ENCODE measurements around the gene PPP4R4. TPM values are rescaled to one million over a fixed set of nuclear protein-coding genes. Genes with fewer than 3 reads are reported as not detected.
"Not testable (repeated sequence)": the region's sequence is repeated elsewhere in the genome, so short reads cannot be mapped to it uniquely, and the experiment has no call there.

PPP4R4 gene
- total RNA-seq, 1 donor: under 0.01 TPM

- no peak within 1 kb of the TSS for H3K27ac ChIP-seq (ENCODE audit: low read depth, low read length)
- H3K4me1 ChIP-seq (ENCODE audit: insufficient read depth, low read length): peaks cover 2% of the 10 kb centered on the region
- no peaks in the 10 kb centered on the region for H4K20me1 ChIP-seq (ENCODE audit: insufficient read depth, low read length)
- DNase-seq (ENCODE audit: insufficient read length, low spot score, missing footprints): no peak
- no peaks in the 10 kb centered on the region for H3K9me3 ChIP-seq (ENCODE audit: low read depth, low read length)
- H3K4me3 ChIP-seq (ENCODE audit: insufficient read depth, low read length): no peak within 1 kb of the TSS
- no peaks in the 10 kb centered on the region for H3K36me3 ChIP-seq (ENCODE audit: insufficient read depth, low read length)
- no peak within 1 kb of the TSS for H3K4me2 ChIP-seq (ENCODE audit: insufficient read depth, low read length)
- H3K79me2 ChIP-seq (ENCODE audit: insufficient read depth, low read length): no peaks in the 10 kb centered on the region
- peaks cover 3% of the 10 kb centered on the region for H3K27me3 ChIP-seq (ENCODE audit: insufficient read depth, low read length)
- no peak for TF ChIP-seq CTCF (IDR thresholded peaks at IDR 0.05; ENCODE audit: extremely low read depth, low read depth, low read length)
- no peak within 1 kb of the TSS for H2AFZ ChIP-seq (ENCODE audit: low read length)
These were observed 118.9 kb downstream of the PPP4R4 start, which contains the start of gene SERPINA10 for GRCh38 chr14:94292872-94293577. Gene SERPINA10, minus strand, starts transcription at chr14:94293268. Its CDS starts 2,675 bp downstream, at chr14:94290593.

DNA sequence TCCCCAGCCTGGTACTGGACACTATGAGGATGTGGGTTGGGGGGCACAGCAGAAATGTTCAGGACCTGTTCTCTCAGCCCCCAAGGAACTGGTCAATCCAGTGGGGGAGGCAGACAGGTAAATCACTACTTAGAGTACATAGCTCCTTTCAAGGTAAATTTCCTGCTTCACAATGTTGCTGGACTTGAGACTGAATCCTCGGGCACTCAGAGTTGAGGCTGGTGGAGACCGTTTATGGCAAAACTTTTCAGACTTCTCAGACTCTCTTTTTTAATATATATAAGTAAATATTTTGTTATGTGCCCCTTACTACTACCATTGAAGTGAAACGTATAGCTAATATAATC is 119.4 kb downstream of the PPP4R4 start:
- Histone ChIP-seq H3K79me2 (ENCODE audit: insufficient read depth, low read length) (no peaks in the 10 kb centered on the region), H4K20me1 (ENCODE audit: insufficient read depth, low read length) (no peaks in the 10 kb centered on the region), H3K27me3 (ENCODE audit: insufficient read depth, low read length) (peaks cover 3% of the 10 kb centered on the region), H3K4me1 (ENCODE audit: insufficient read depth, low read length) (peaks cover 2% of the 10 kb centered on the region), H3K4me2 (ENCODE audit: insufficient read depth, low read length) (no peak overlapping the region), H3K36me3 (ENCODE audit: insufficient read depth, low read length) (no peaks in the 10 kb centered on the region), H2AFZ (ENCODE audit: low read length) (no peak overlapping the region), H3K4me3 (ENCODE audit: insufficient read depth, low read length) (no peak overlapping the region), H3K9me3 (ENCODE audit: low read depth, low read length) (no peaks in the 10 kb centered on the region), H3K27ac (ENCODE audit: low read depth, low read length) (no peak overlapping the region)
- TF ChIP-seq CTCF (IDR thresholded peaks at IDR 0.05; ENCODE audit: extremely low read depth, low read depth, low read length): no peak
- no peak for DNase-seq (ENCODE audit: insufficient read length, low spot score, missing footprints)

GRCh38 chr14:94295360-94296180 is 121.4 kb downstream of the PPP4R4 start:
- no peak overlapping the region for H2AFZ ChIP-seq (ENCODE audit: low read length)
- H3K4me2 ChIP-seq (ENCODE audit: insufficient read depth, low read length): no peak overlapping the region
- no peaks in the 10 kb centered on the region for H4K20me1 ChIP-seq (ENCODE audit: insufficient read depth, low read length)
- no peaks in the 10 kb centered on the region for H3K79me2 ChIP-seq (ENCODE audit: insufficient read depth, low read length)
- H3K27me3 ChIP-seq (ENCODE audit: insufficient read depth, low read length): peaks cover 3% of the 10 kb centered on the region
- no peak overlapping the region for H3K27ac ChIP-seq (ENCODE audit: low read depth, low read length)
- TF ChIP-seq CTCF (IDR thresholded peaks at IDR 0.05; ENCODE audit: extremely low read depth, low read depth, low read length): no peak
- DNase-seq (ENCODE audit: insufficient read length, low spot score, missing footprints): no peak
- no peak overlapping the region for H3K4me3 ChIP-seq (ENCODE audit: insufficient read depth, low read length)
- H3K9me3 ChIP-seq (ENCODE audit: low read depth, low read length): no peaks in the 10 kb centered on the region
- H3K4me1 ChIP-seq (ENCODE audit: insufficient read depth, low read length): no peaks in the 10 kb centered on the region
- H3K36me3 ChIP-seq (ENCODE audit: insufficient read depth, low read length): no peaks in the 10 kb centered on the region

GRCh38 chr14:94296181-94296545 is 122.0 kb downstream of the PPP4R4 start:
- H3K9me3 ChIP-seq (ENCODE audit: low read depth, low read length); H3K27me3 ChIP-seq (ENCODE audit: insufficient read depth, low read length); H3K36me3 ChIP-seq (ENCODE audit: insufficient read depth, low read length); H3K4me1 ChIP-seq (ENCODE audit: insufficient read depth, low read length); H3K4me3 ChIP-seq (ENCODE audit: insufficient read depth, low read length); H3K4me2 ChIP-seq (ENCODE audit: insufficient read depth, low read length); DNase-seq (ENCODE audit: insufficient read length, low spot score, missing footprints); H3K79me2 ChIP-seq (ENCODE audit: insufficient read depth, low read length); H2AFZ ChIP-seq (ENCODE audit: low read length); H4K20me1 ChIP-seq (ENCODE audit: insufficient read depth, low read length); H3K27ac ChIP-seq (ENCODE audit: low read depth, low read length): not testable (repeated sequence)

Measured in osteoblast (primary cell).